H9 (cell line): ENCODE data around the gene ANKRD13D. TPM values are rescaled to one million over a fixed set of nuclear protein-coding genes. Genes with fewer than 3 reads are reported as not detected.

ENCODE experiments used
- DNase-seq: peaks from one replicate; pipeline ENCODE4 v3.0.0-alpha.2; 2017
- H2AFZ ChIP-seq: one replicate; pipeline ENCODE4 v1.6.1; 2013; ENCODE audit warnings: mild to moderate bottlenecking, low read length, control low read depth, moderate library complexity
- H2AK5ac ChIP-seq: 2 replicates; pipeline ENCODE4 v1.6.1; 2013; ENCODE audit warnings: low read length, control low read depth, mixed read lengths; ENCODE audit not compliant: insufficient read length
- H2BK120ac ChIP-seq: one replicate; pipeline ENCODE4 v1.6.1; 2013; ENCODE audit warnings: low read depth, mild to moderate bottlenecking, low read length, control low read depth, inconsistent platforms; ENCODE audit not compliant: poor library complexity, severe bottlenecking
- H2BK12ac ChIP-seq: 2 replicates; pipeline ENCODE4 v1.6.1; 2013; ENCODE audit warnings: low read length, control low read depth, mixed read lengths, low read depth; ENCODE audit not compliant: insufficient read length
- H2BK15ac ChIP-seq: 2 replicates; pipeline ENCODE4 v1.6.1; 2013; ENCODE audit warnings: low read depth, low read length, control low read depth
- H2BK20ac ChIP-seq: one replicate; pipeline ENCODE4 v1.6.1; 2013; ENCODE audit warnings: low read depth, mild to moderate bottlenecking, low read length, control low read depth, inconsistent platforms; ENCODE audit not compliant: poor library complexity, severe bottlenecking
- H2BK5ac ChIP-seq: 2 replicates; pipeline ENCODE4 v1.6.1; 2013; ENCODE audit warnings: low read length, control low read depth, mixed read lengths; ENCODE audit not compliant: insufficient read length
- H3K14ac ChIP-seq: 2 replicates; pipeline ENCODE4 v1.6.1; 2013; ENCODE audit warnings: low read length, control low read depth; ENCODE audit not compliant: insufficient read depth
- H3K18ac ChIP-seq: 2 replicates; pipeline ENCODE4 v1.6.1; 2013; ENCODE audit warnings: low read depth, mild to moderate bottlenecking, mixed read lengths, low read length, control low read depth; ENCODE audit not compliant: insufficient read length
- H3K23ac ChIP-seq: 2 replicates; pipeline ENCODE4 v1.6.1; 2013; ENCODE audit warnings: low read length, control low read depth, mixed read lengths, low read depth; ENCODE audit not compliant: insufficient read length
- H3K23me2 ChIP-seq: 2 replicates; pipeline ENCODE4 v1.6.1; 2013; ENCODE audit warnings: low read depth, mild to moderate bottlenecking, mixed read lengths, low read length, control low read depth; ENCODE audit not compliant: insufficient read length, poor library complexity, severe bottlenecking
- H3K27ac ChIP-seq: 2 replicates; pipeline ENCODE4 v1.5.1; 2013; ENCODE audit warnings: low read length, control low read depth, mixed read lengths, low read depth; ENCODE audit not compliant: insufficient read length
- H3K27me3 ChIP-seq: 2 replicates; pipeline ENCODE4 v1.6.1; 2013; ENCODE audit warnings: low read length, control low read depth, inconsistent platforms; ENCODE audit not compliant: insufficient read depth
- H3K4ac ChIP-seq: 2 replicates; pipeline ENCODE4 v1.6.1; 2013; ENCODE audit warnings: low read depth, mild to moderate bottlenecking, control low read depth, inconsistent platforms, low read length, moderate library complexity
- H3K4me1 ChIP-seq: 2 replicates; pipeline ENCODE4 v1.6.1; 2013; ENCODE audit warnings: low read length, control low read depth, inconsistent platforms; ENCODE audit not compliant: insufficient read depth
- H3K4me2 ChIP-seq: 2 replicates; pipeline ENCODE4 v1.6.1; 2013; ENCODE audit warnings: low read length, control low read depth, mixed read lengths; ENCODE audit not compliant: insufficient read length, insufficient read depth
- H3K56ac ChIP-seq: 2 replicates; pipeline ENCODE4 v1.6.1; 2013; ENCODE audit warnings: low read depth, mild to moderate bottlenecking, mixed read lengths, low read length, control low read depth; ENCODE audit not compliant: insufficient read length
- H3K79me1 ChIP-seq: 2 replicates; pipeline ENCODE4 v1.6.1; 2013; ENCODE audit warnings: low read depth, mild to moderate bottlenecking, moderate library complexity, low read length, control low read depth, inconsistent platforms; ENCODE audit not compliant: insufficient read depth, poor library complexity, severe bottlenecking
- H3K79me2 ChIP-seq: 2 replicates; pipeline ENCODE4 v1.6.1; 2013; ENCODE audit warnings: low read length, control low read depth, inconsistent platforms; ENCODE audit not compliant: insufficient read depth
- H3K9ac ChIP-seq: 2 replicates; pipeline ENCODE4 v1.6.1; 2013; ENCODE audit warnings: low read length, control low read depth, mixed read lengths; ENCODE audit not compliant: insufficient read length; ENCODE audit errors: extremely low read depth
- H3K9me3 ChIP-seq: one replicate; pipeline ENCODE4 v1.6.1; 2013; ENCODE audit warnings: low read depth, low read length, inconsistent platforms; ENCODE audit not compliant: control insufficient read depth
- H3T11ph ChIP-seq: one replicate; pipeline ENCODE4 v1.6.1; 2013; ENCODE audit warnings: mild to moderate bottlenecking, low read length, control low read depth, inconsistent platforms
- H4K20me1 ChIP-seq: one replicate; pipeline ENCODE4 v1.6.1; 2013; ENCODE audit not compliant: control insufficient read depth, insufficient read length, insufficient read depth
- H4K5ac ChIP-seq: 2 replicates; pipeline ENCODE4 v1.6.1; 2013; ENCODE audit warnings: low read depth, mild to moderate bottlenecking, mixed read lengths, low read length, control low read depth; ENCODE audit not compliant: insufficient read length
- H4K8ac ChIP-seq: replicated peaks from 2 replicates; pipeline ENCODE4 v1.6.1; 2013; ENCODE audit warnings: low read length, control low read depth, mixed read lengths, low read depth; ENCODE audit not compliant: insufficient read length
- H4K91ac ChIP-seq: 2 replicates; pipeline ENCODE4 v1.6.1; 2013; ENCODE audit warnings: low read depth, mild to moderate bottlenecking, moderate library complexity, mixed read lengths, low read length, control low read depth; ENCODE audit not compliant: insufficient read length
- H3K27ac Mint-ChIP-seq, 3 experiments: 2 replicates in 2 of 3; 3 replicates in 1 of 3; pipeline ENCODE4 v1.8.0; 2020 to 2021; ENCODE audit warnings: mixed read lengths in 3 of 3, mild to moderate bottlenecking in 1 of 3, moderate library complexity in 1 of 3
- H3K27me3 Mint-ChIP-seq: 2 replicates; pipeline ENCODE4 v1.8.0; 2021; ENCODE audit warnings: low read depth, mild to moderate bottlenecking, moderate library complexity, mixed read lengths
- H3K36me3 Mint-ChIP-seq, 3 experiments: 2 replicates in 2 of 3; 3 replicates in 1 of 3; pipeline ENCODE4 v1.8.0; 2020 to 2021; ENCODE audit warnings: low read depth in 3 of 3, mixed read lengths in 3 of 3; ENCODE audit not compliant: insufficient read depth in 1 of 3
- H3K4me1 Mint-ChIP-seq, 2 experiments: 2 replicates each; pipeline ENCODE4 v1.8.0; 2020; ENCODE audit warnings: mixed read lengths in 2 of 2
- H3K4me3 Mint-ChIP-seq, 2 experiments: 2 replicates in 1 of 2; 3 replicates in 1 of 2; pipeline ENCODE4 v1.8.0; 2020 to 2021; ENCODE audit warnings: mild to moderate bottlenecking in 2 of 2, mixed read lengths in 2 of 2, moderate library complexity in 1 of 2
- H3K9me3 Mint-ChIP-seq, 2 experiments: 2 replicates in 1 of 2; 3 replicates in 1 of 2; pipeline ENCODE4 v1.8.0; 2020; ENCODE audit warnings: mild to moderate bottlenecking in 2 of 2, mixed read lengths in 2 of 2, moderate library complexity in 1 of 2
- WGBS: extraction: QIAGEN DNeasy Blood & Tissue Kit; methylation state at CpG from one replicate; pipeline ENCODE4 v1.1.7; 2013; ENCODE audit warnings: missing lambda C conversion rate, low lambda C conversion rate, mixed read lengths; ENCODE audit not compliant: insufficient read length; ENCODE audit errors: extremely low coverage; 5-methylcytosine and 5-hydroxymethylcytosine counted together
- total RNA-seq: library from RNA; stranded (reverse); gene quantifications from 2 replicates; pipeline ENCODE4 v1.2.1, GENCODE V29; 2021
- TF ChIP-seq, protein P1 (sequence below): fragments of 200-600 bp; sonication (generic); conservative IDR thresholded peaks from 3 replicates; pipeline ENCODE4 v1.8.0; 2021; ENCODE audit warnings: antibody characterized with exemption, mild to moderate bottlenecking

ANKRD13D gene
- total RNA-seq, 1 experiment from 2014 or later: 42.1 TPM

- H2BK15ac ChIP-seq: no peak overlapping the region
- H3K79me1 ChIP-seq: no peaks in the 10 kb centered on the region
- no CpG with 5 or more reads among the region's 7 CpGs for WGBS
- Mint-ChIP-seq H3K36me3 (peaks cover 20 to 45% (median 27%) of the 10 kb centered on the region in 3 experiments), H3K27me3 (peaks cover 2% of the 10 kb centered on the region; the same call in 1 of the 2 replicates), H3K4me3 (peak overlapping the region; percentile 60 to 90; a peak in 2 of 5 replicates), H3K9me3 (peaks cover 7 to 10% of the 10 kb centered on the region in 2 experiments; a peak in 3 of 5 replicates), H3K27ac (no peak overlapping the region), H3K4me1 (peaks cover 16 to 17% of the 10 kb centered on the region in 2 experiments)
- no peak overlapping the region for H3T11ph ChIP-seq
- no peak overlapping the region for H3K9ac ChIP-seq
- H4K20me1 ChIP-seq: no peaks in the 10 kb centered on the region
- no peak overlapping the region for H2BK120ac ChIP-seq
- H3K27ac ChIP-seq: no peak overlapping the region
- no peak overlapping the region for H2BK20ac ChIP-seq
- H3K56ac ChIP-seq: no peak overlapping the region
- H3K23me2 ChIP-seq: peaks cover 6% of the 10 kb centered on the region
- no peak overlapping the region for H4K91ac ChIP-seq
- H3K4me2 ChIP-seq: no peak overlapping the region
- no peak overlapping the region for H2BK12ac ChIP-seq
- H3K14ac ChIP-seq: no peak overlapping the region
- no peaks in the 10 kb centered on the region for H3K9me3 ChIP-seq
- H3K4me1 ChIP-seq: peaks cover 4% of the 10 kb centered on the region; the same call in 1 of the 2 replicates
- no peak overlapping the region for H3K18ac ChIP-seq
- H3K23ac ChIP-seq: no peak overlapping the region
- DNase-seq: no peak
- TF ChIP-seq, protein P1, sequence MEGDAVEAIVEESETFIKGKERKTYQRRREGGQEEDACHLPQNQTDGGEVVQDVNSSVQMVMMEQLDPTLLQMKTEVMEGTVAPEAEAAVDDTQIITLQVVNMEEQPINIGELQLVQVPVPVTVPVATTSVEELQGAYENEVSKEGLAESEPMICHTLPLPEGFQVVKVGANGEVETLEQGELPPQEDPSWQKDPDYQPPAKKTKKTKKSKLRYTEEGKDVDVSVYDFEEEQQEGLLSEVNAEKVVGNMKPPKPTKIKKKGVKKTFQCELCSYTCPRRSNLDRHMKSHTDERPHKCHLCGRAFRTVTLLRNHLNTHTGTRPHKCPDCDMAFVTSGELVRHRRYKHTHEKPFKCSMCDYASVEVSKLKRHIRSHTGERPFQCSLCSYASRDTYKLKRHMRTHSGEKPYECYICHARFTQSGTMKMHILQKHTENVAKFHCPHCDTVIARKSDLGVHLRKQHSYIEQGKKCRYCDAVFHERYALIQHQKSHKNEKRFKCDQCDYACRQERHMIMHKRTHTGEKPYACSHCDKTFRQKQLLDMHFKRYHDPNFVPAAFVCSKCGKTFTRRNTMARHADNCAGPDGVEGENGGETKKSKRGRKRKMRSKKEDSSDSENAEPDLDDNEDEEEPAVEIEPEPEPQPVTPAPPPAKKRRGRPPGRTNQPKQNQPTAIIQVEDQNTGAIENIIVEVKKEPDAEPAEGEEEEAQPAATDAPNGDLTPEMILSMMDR: no peak
- H4K5ac ChIP-seq: no peak overlapping the region
- no peak overlapping the region for H2BK5ac ChIP-seq
- H4K8ac ChIP-seq: no peak overlapping the region
- no peak overlapping the region for H2AK5ac ChIP-seq
- H2AFZ ChIP-seq: no peak overlapping the region
- H3K79me2 ChIP-seq: no peaks in the 10 kb centered on the region
- no peak overlapping the region for H3K4ac ChIP-seq
- no peaks in the 10 kb centered on the region for H3K27me3 ChIP-seq
These were observed 1.7 kb downstream of the ANKRD13D start for GRCh38 chr11:67290801-67291200.
